Upper lobe of left lung (tissue), 6 donors: ENCODE data around the gene ODAPH. TPM values are rescaled to one million over a fixed set of nuclear protein-coding genes. Genes with fewer than 3 reads are reported as not detected.

Source experiments
- ATAC-seq, 2 donors: fragments of 200-7000 bp; cut with Tn5 transposase; one replicate each; pipeline ENCODE4 v1.9.1; 2022; ENCODE audit warnings: mild to moderate bottlenecking in 2 of 2, moderate library complexity in 2 of 2; ENCODE audit not compliant: low FRiP score in 2 of 2
- DNase-seq, 2 donors: peaks; one replicate each; pipeline ENCODE4 v3.0.0-alpha.2; 2019 to 2020
- H3K27ac ChIP-seq, 4 donors: fragments of 200-600 bp; sonication (generic); one replicate each; pipeline ENCODE4 v1.5.1; 2016 to 2019
- H3K27me3 ChIP-seq, 4 donors: fragments of 200-600 bp; sonication (generic); one replicate each; pipeline ENCODE4 v1.5.1; 2017 to 2019
- H3K36me3 ChIP-seq, 4 donors: fragments of 200-600 bp; sonication (generic); one replicate each; pipeline ENCODE4 v1.5.1; 2016 to 2019
- H3K4me1 ChIP-seq, 4 donors: fragments of 200-600 bp; sonication (generic); one replicate each; pipeline ENCODE4 v1.5.1; 2018 to 2019
- H3K4me3 ChIP-seq, 4 donors: fragments of 200-600 bp; sonication (generic); one replicate each; pipeline ENCODE4 v1.5.1; 2017 to 2019; ENCODE audit warnings: mild to moderate bottlenecking in 2 of 4, moderate library complexity in 1 of 4
- H3K9me3 ChIP-seq, 4 donors: fragments of 200-600 bp; sonication (generic); one replicate each; pipeline ENCODE4 v1.5.1; 2018 to 2019
- EP300 ChIP-seq, 4 donors: sonication (generic); formaldehyde crosslinking; IDR thresholded peaks; one replicate each; pipeline ENCODE4 v1.5.1; 2017; ENCODE audit warnings: antibody characterized with exemption in 4 of 4, control low read depth in 2 of 4
- POLR2A ChIP-seq, 4 donors: fragments of 450-650 bp; IDR thresholded peaks; one replicate each; pipeline ENCODE4 v1.5.1; 2016 to 2017; ENCODE audit warnings: antibody characterized with exemption in 4 of 4, mild to moderate bottlenecking in 2 of 4
- POLR2AphosphoS5 ChIP-seq, 2 donors: sonication (generic); formaldehyde crosslinking; IDR thresholded peaks; one replicate each; pipeline ENCODE4 v1.5.1; 2017; ENCODE audit warnings: antibody characterized with exemption in 2 of 2
- WGBS, 2 donors: methylation state at CpG; one replicate each; pipeline ENCODE4 v1.1.5; 2017 to 2018; 5-methylcytosine and 5-hydroxymethylcytosine counted together
- total RNA-seq, 6 donors: library from RNA; depleted of rRNA in 4 of 6; stranded (reverse); fragments of >200 nt in 4 of 6; gene quantifications; one replicate each; pipeline versions ENCODE4 v1.1.0 to v1.2.1, GENCODE V29; 2016 to 2021
- TF ChIP-seq, protein P1 (sequence below), 6 experiments: fragments of 450-650 bp in 4 of 6; fragments of 200-600 bp in 2 of 6; sonication (generic) in 2 of 6; IDR thresholded peaks; one replicate each; pipeline ENCODE4 v1.5.1; 2016 to 2019; ENCODE audit warnings: antibody characterized with exemption in 6 of 6
- donor health status: DM: no; HTN: no; CAD: no; lungs with moderate emphysema.
- donor health status: DM: no; HTN: yes; CAD: no; lungs with severe emphysema.

ODAPH gene
- total RNA-seq, 6 donors from 2014 or later: not detected

DNA sequence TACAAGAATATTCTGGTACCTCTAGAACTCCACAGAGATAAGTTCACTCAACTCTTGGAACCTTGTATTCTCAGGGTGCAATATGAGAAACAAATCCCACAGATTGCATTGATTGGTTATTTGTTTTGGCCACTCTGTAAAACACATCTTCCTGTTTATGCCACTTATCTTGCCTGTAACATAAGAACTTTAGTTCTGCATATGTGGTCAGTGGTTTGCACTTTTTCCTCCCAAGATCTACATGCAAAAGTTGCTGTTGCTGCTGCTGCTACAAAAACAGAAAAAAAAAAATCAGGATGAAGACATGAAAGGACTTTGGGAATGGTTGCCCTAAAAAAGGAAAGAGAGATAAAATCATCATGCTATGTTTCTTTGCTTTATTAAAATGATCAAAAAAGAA is 9.6 kb downstream of the ODAPH start:
- Histone ChIP-seq H3K27ac (no peak overlapping the region), H3K4me3 (no peak overlapping the region), H3K4me1 (peaks cover 0 to 8% (median 0%) of the 10 kb centered on the region in 4 donors), H3K27me3 (no peaks in the 10 kb centered on the region), H3K36me3 (no peaks in the 10 kb centered on the region), H3K9me3 (no peaks in the 10 kb centered on the region)
- TF ChIP-seq POLR2AphosphoS5 (IDR thresholded peaks at IDR 0.05): no peak
- no peak for TF ChIP-seq EP300 (IDR thresholded peaks at IDR 0.05)
- TF ChIP-seq POLR2A (IDR thresholded peaks at IDR 0.05): no peak
- TF ChIP-seq, protein P1, sequence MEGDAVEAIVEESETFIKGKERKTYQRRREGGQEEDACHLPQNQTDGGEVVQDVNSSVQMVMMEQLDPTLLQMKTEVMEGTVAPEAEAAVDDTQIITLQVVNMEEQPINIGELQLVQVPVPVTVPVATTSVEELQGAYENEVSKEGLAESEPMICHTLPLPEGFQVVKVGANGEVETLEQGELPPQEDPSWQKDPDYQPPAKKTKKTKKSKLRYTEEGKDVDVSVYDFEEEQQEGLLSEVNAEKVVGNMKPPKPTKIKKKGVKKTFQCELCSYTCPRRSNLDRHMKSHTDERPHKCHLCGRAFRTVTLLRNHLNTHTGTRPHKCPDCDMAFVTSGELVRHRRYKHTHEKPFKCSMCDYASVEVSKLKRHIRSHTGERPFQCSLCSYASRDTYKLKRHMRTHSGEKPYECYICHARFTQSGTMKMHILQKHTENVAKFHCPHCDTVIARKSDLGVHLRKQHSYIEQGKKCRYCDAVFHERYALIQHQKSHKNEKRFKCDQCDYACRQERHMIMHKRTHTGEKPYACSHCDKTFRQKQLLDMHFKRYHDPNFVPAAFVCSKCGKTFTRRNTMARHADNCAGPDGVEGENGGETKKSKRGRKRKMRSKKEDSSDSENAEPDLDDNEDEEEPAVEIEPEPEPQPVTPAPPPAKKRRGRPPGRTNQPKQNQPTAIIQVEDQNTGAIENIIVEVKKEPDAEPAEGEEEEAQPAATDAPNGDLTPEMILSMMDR (IDR thresholded peaks at IDR 0.05): no peak
- ATAC-seq (no peak), DNase-seq (no peak)

DNA sequence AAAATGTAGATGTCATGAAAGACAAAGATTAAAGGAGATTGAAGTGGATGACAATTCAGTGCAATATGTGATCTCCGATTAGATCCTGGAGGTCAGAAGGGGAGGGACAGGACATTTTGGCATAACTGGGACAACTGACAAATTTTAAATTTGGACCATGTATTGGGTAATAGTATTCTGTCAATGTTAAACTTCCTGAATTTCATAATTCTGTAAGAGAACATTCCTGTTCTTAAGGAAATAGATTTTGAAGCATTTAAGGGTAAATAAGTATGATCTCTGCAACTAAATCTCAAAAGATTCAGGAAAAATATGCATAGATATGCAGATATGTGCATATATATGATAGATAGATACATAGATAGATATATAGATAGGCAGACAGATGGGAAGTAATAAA is 11.0 kb downstream of the ODAPH start:
- H3K27ac ChIP-seq: no peak overlapping the region
- H3K36me3 ChIP-seq: no peaks in the 10 kb centered on the region
- WGBS, 2 donors: 44 to 46% methylated on average over 1 of the region's 1 CpG
- no peaks in the 10 kb centered on the region for H3K9me3 ChIP-seq
- H3K27me3 ChIP-seq: no peaks in the 10 kb centered on the region
- TF ChIP-seq POLR2A (IDR thresholded peaks at IDR 0.05): no peak
- TF ChIP-seq, protein P1 (IDR thresholded peaks at IDR 0.05): no peak
- no peak for DNase-seq
- no peak overlapping the region for H3K4me3 ChIP-seq
- peaks cover 0 to 3% (median 0%) of the 10 kb centered on the region in 4 donors for H3K4me1 ChIP-seq
- ATAC-seq: no peak

DNA sequence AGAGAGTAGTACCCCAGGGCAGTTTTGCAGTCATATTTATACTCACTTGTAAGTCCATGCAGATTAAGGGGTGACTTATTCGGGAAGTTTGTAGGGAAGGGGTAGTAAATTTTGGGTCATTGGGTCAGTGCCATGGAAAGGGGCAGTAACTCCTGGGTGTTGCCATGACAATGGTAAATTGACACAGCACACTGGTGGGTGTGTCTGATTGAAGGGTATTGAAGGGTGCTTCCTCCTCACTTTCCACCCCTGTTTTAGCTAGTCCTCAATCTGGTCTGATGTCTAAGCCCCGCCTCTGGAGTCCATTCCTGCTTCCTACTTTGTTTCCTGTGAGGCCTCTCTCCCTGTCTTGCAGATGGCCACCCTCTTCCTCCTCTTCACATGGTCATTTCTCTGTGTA is 11.9 kb downstream of the ODAPH start:
- no peaks in the 10 kb centered on the region for H3K27me3 ChIP-seq
- H3K36me3 ChIP-seq: no peaks in the 10 kb centered on the region
- 77 to 82% methylated on average over 2 of the region's 2 CpGs for WGBS, 2 donors
- no peaks in the 10 kb centered on the region for H3K9me3 ChIP-seq
- ATAC-seq: peak in 1 of 2 donors; percentile 23
- H3K4me1 ChIP-seq: peaks cover 0 to 2% (median 0%) of the 10 kb centered on the region in 4 donors
- H3K27ac ChIP-seq: no peak overlapping the region
- H3K4me3 ChIP-seq: no peak overlapping the region
- DNase-seq: no peak
- TF ChIP-seq POLR2AphosphoS5 (IDR thresholded peaks at IDR 0.05) (no peak), POLR2A (IDR thresholded peaks at IDR 0.05) (no peak), EP300 (IDR thresholded peaks at IDR 0.05) (no peak)
- TF ChIP-seq, protein P1 (IDR thresholded peaks at IDR 0.05): no peak

DNA sequence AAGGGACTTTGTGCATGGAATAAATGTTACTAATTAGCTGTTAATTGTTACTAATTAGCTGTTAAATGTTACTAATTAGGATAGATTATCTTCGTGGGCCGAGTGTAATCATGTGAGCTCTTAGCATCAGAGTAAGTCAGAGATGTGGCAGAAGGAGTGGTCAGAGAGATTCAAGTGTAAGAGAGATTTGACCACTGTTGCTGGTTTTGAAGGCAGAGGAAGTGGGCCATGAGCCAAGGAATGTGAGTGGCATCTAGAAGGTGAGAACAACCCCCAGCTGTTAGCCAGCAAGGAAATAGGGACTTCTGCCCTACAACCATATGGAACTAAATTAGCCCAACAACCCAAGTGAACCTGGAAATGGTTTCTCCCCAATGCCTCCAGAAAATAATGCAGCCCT is 28.2 kb downstream of the ODAPH start:
- Histone ChIP-seq H3K9me3 (no peaks in the 10 kb centered on the region), H3K27me3 (no peaks in the 10 kb centered on the region), H3K36me3 (no peaks in the 10 kb centered on the region), H3K4me1 (no peaks in the 10 kb centered on the region), H3K27ac (no peak overlapping the region), H3K4me3 (no peak overlapping the region)
- ATAC-seq (no peak), DNase-seq (peak in 1 of 2 donors; percentile 36)
- WGBS, 2 donors: 46 to 63% methylated on average over 2 of the region's 2 CpGs
- TF ChIP-seq EP300 (IDR thresholded peaks at IDR 0.05) (no peak), POLR2AphosphoS5 (IDR thresholded peaks at IDR 0.05) (no peak), POLR2A (IDR thresholded peaks at IDR 0.05) (no peak)
- TF ChIP-seq, protein P1 (IDR thresholded peaks at IDR 0.05): no peak

DNA sequence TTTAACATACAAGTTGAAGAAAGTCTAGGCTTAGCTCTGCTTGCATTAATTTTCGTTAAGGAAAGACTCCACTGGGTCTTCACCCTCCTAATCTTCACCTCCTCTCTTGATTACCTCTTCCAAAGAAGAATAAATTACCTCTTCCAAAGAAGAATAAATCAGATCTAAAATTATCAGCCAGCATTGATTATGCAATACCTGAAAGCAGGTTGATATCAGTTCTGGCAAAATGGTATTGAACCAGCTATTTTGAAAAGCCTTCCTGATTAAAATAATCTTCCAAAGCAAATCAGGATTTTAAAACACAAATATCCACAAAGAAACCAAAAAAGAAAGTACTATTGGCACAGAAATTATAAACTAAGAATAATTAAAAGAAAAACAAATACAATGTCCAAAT is 37.5 kb downstream of the ODAPH start:
- no peak for TF ChIP-seq POLR2A (IDR thresholded peaks at IDR 0.05)
- H3K27me3 ChIP-seq: no peaks in the 10 kb centered on the region
- no peaks in the 10 kb centered on the region for H3K4me1 ChIP-seq
- ATAC-seq (no peak), DNase-seq (no peak)
- H3K27ac ChIP-seq: no peak overlapping the region
- H3K36me3 ChIP-seq: no peaks in the 10 kb centered on the region
- 82 to 88% methylated on average over 1 of the region's 1 CpG for WGBS, 2 donors
- H3K4me3 ChIP-seq: no peak overlapping the region
- no peaks in the 10 kb centered on the region for H3K9me3 ChIP-seq
